K562 (cell line): ENCODE measurements around the gene TRIM24. TPM values are rescaled to one million over a fixed set of nuclear protein-coding genes. Genes with fewer than 3 reads are reported as not detected.

Experiments
- ATAC-seq: fragments of 200-7000 bp; cut with Tn5 transposase; 3 replicates; pipeline ENCODE4 v1.9.1; 2020; ENCODE audit warnings: moderate library complexity
- BruUV-seq: library from RNA; stranded (reverse); fragments of 400-500 nt; replicated peaks from 2 replicates; lab custom pipeline; 2021; lab: Mats Ljungman, UMichigan
- CTCF ChIA-PET: fragments of 300-600 bp; formaldehyde crosslinking; extraction: SDS; loops from one replicate; lab custom pipeline; 2021; ENCODE audit warnings: low intra/inter-chr PET ratio; lab: Yijun Ruan, JAX
- POLR2A ChIA-PET: fragments of 300-600, 350-650 bp; sonication (Branson Sonifier 250); formaldehyde crosslinking; extraction: SDS; loops from one replicate; lab custom pipeline; 2021; ENCODE audit warnings: antibody characterized with exemption, inconsistent platforms; lab: Yijun Ruan, JAX
- DNase-seq, 4 experiments: peaks; one replicate each; pipeline versions ENCODE4 v3.0.0 to v3.0.0-alpha.2; 2011 to 2018; ENCODE audit warnings: low spot score in 3 of 4, mixed read lengths in 3 of 4; ENCODE audit errors: extremely low read depth in 1 of 4
- FAIRE-seq: peaks from 2 replicates; lab custom pipeline; 2011; peaks lifted over from hg19 to GRCh38; lab: Jason Lieb, UNC
- H2AFZ ChIP-seq: 2 replicates; pipeline ENCODE4 v1.6.0; 2011; ENCODE audit warnings: low read depth, low read length, control low read depth, inconsistent platforms
- H3K27ac ChIP-seq: fragments of 200-600 bp; 3 replicates; pipeline ENCODE4 v1.8.0; 2011; ENCODE audit warnings: low read depth, mild to moderate bottlenecking, control low read depth, inconsistent platforms, low read length, moderate library complexity, mixed read lengths; ENCODE audit errors: extremely low read depth
- H3K27me3 ChIP-seq, 2 experiments: fragments of 300-600 bp in 1 of 2; 2 replicates in 1 of 2; 3 replicates in 1 of 2; pipeline versions ENCODE4 v1.6.0 to v1.8.0; 2011; ENCODE audit warnings: inconsistent platforms in 2 of 2, low read length in 2 of 2, mild to moderate bottlenecking in 1 of 2, mixed read lengths in 1 of 2, moderate library complexity in 1 of 2; ENCODE audit not compliant: control insufficient read depth in 2 of 2, insufficient read depth in 2 of 2
- H3K36me3 ChIP-seq: fragments of 300-600 bp; 3 replicates; pipeline ENCODE4 v1.8.0; 2011; ENCODE audit warnings: mild to moderate bottlenecking, low read length, inconsistent platforms; ENCODE audit not compliant: control insufficient read depth, insufficient read depth
- H3K4me1 ChIP-seq, 2 experiments: fragments of 200-600 bp in 1 of 2; replicated peaks in 1 of 2; 2 replicates in 1 of 2; 3 replicates in 1 of 2; pipeline versions ENCODE4 v1.5.1 to v1.8.0; 2011; ENCODE audit warnings: inconsistent platforms in 2 of 2, low read length in 2 of 2, mild to moderate bottlenecking in 1 of 2, mixed read lengths in 1 of 2, moderate library complexity in 1 of 2; ENCODE audit not compliant: control insufficient read depth in 2 of 2, insufficient read depth in 2 of 2
- H3K4me2 ChIP-seq: 2 replicates; pipeline ENCODE4 v1.6.1; 2011; ENCODE audit warnings: low read length, control low read depth, inconsistent platforms, mixed read lengths; ENCODE audit not compliant: insufficient read depth
- H3K4me3 ChIP-seq: fragments of 200-600 bp; sonication (generic), shearing (Covaris generic); 2 replicates; pipeline ENCODE4 v1.5.1; 2016; ENCODE audit warnings: control low read depth, inconsistent platforms
- H3K79me2 ChIP-seq: fragments of 200-600 bp; 3 replicates; pipeline ENCODE4 v1.8.0; 2011; ENCODE audit warnings: low read length, inconsistent platforms; ENCODE audit not compliant: control insufficient read depth, insufficient read depth
- H3K9ac ChIP-seq, 2 experiments: 2 replicates each; pipeline versions ENCODE4 v1.6.0 to v1.6.1; 2011; ENCODE audit warnings: low read depth in 2 of 2, low read length in 2 of 2, control low read depth in 1 of 2, inconsistent platforms in 1 of 2, mild to moderate bottlenecking in 1 of 2, mixed read lengths in 1 of 2; ENCODE audit not compliant: insufficient read depth in 1 of 2
- H3K9me1 ChIP-seq: one replicate; pipeline ENCODE4 v1.6.0; 2011; ENCODE audit warnings: inconsistent platforms, mild to moderate bottlenecking, low read length, moderate library complexity; ENCODE audit not compliant: control insufficient read depth, insufficient read depth
- H3K9me3 ChIP-seq: replicated peaks from 2 replicates; pipeline ENCODE4 v1.5.1; 2011; ENCODE audit warnings: low read depth, low read length, inconsistent platforms; ENCODE audit not compliant: control insufficient read depth, insufficient read depth
- H4K20me1 ChIP-seq: replicated peaks from 2 replicates; pipeline ENCODE4 v1.6.1; 2011; ENCODE audit warnings: low read length, inconsistent platforms, mixed read lengths; ENCODE audit not compliant: control insufficient read depth, insufficient read depth
- ADNP ChIP-seq: fragments of 200-800 bp; sonication (Bioruptor generic); IDR thresholded peaks from 2 replicates; pipeline ENCODE4 v1.6.1; 2016; ENCODE audit warnings: missing genetic modification characterization, missing compliant biosample characterization
- ASH1L ChIP-seq: fragments of 450-650 bp; IDR thresholded peaks from 2 replicates; pipeline ENCODE4 v1.6.1; 2018; ENCODE audit warnings: borderline replicate concordance, mild to moderate bottlenecking, low read depth; ENCODE audit not compliant: partially characterized antibody
- EGR1 ChIP-seq: fragments of 450-650 bp; conservative IDR thresholded peaks from 2 replicates; pipeline ENCODE4 v1.6.1; 2017; ENCODE audit warnings: mild to moderate bottlenecking
- FOXJ3 ChIP-seq: sonication (generic); formaldehyde crosslinking; IDR thresholded peaks from 2 replicates; pipeline ENCODE4 v1.4.0; 2020; ENCODE audit warnings: mild to moderate bottlenecking, missing genetic modification reagents
- FOXK2 ChIP-seq, 2 experiments: fragments of 450-650 bp; IDR thresholded peaks in 1 of 2; conservative IDR thresholded peaks in 1 of 2; 2 replicates each; pipeline ENCODE4 v1.6.1; 2016; ENCODE audit warnings: low read depth in 2 of 2, mild to moderate bottlenecking in 1 of 2
- HNRNPH1 ChIP-seq: fragments of 200-400 bp; formaldehyde crosslinking; optimal IDR thresholded peaks from 2 replicates; pipeline ENCODE3; 2017; ENCODE audit warnings: low read depth, mild to moderate bottlenecking, low read length, moderate library complexity
- HNRNPL ChIP-seq: fragments of 200-400 bp; formaldehyde crosslinking; IDR thresholded peaks from 2 replicates; pipeline ENCODE4 v1.6.1; 2017; ENCODE audit warnings: low read depth, mild to moderate bottlenecking, low read length
- MCM2 ChIP-seq: fragments of 450-650 bp; IDR thresholded peaks from 2 replicates; pipeline ENCODE4 v1.6.1; 2017; ENCODE audit warnings: low read depth, mild to moderate bottlenecking
- PCBP2 ChIP-seq: fragments of 200-400 bp; formaldehyde crosslinking; IDR thresholded peaks from 2 replicates; pipeline ENCODE4 v1.6.1; 2018; ENCODE audit warnings: low read length, low read depth, mild to moderate bottlenecking, moderate library complexity; ENCODE audit not compliant: poor library complexity, severe bottlenecking
- PHF8 ChIP-seq: fragments of 200-600 bp; sonication (generic); IDR thresholded peaks from 2 replicates; pipeline ENCODE4 v1.6.1; 2012; ENCODE audit warnings: mixed run types, mild to moderate bottlenecking, inconsistent platforms, low read length, moderate library complexity, borderline replicate concordance
- POLR2AphosphoS2 ChIP-seq: IDR thresholded peaks from 2 replicates; pipeline ENCODE4 v1.6.1; 2012; ENCODE audit warnings: low read length, improper control_type of control experiment
- YY1 ChIP-seq, 3 experiments: IDR thresholded peaks; 2 replicates each; pipeline ENCODE4 v1.6.1; 2011; ENCODE audit warnings: low read length in 2 of 3, mild to moderate bottlenecking in 2 of 3, moderate library complexity in 2 of 3, borderline replicate concordance in 1 of 3, control low read depth in 1 of 3, low read depth in 1 of 3; ENCODE audit not compliant: insufficient read depth in 3 of 3, insufficient replicate concordance in 2 of 3, control insufficient read depth in 1 of 3, insufficient read length in 1 of 3; ENCODE audit errors: extremely low read depth in 1 of 3
- ZNF224 ChIP-seq: sonication (generic); formaldehyde crosslinking; IDR thresholded peaks from 2 replicates; pipeline ENCODE4 v1.8.0; 2022; ENCODE audit warnings: mild to moderate bottlenecking, missing genetic modification reagents
- ZNF347 ChIP-seq: fragments of 450-650 bp; formaldehyde crosslinking; IDR thresholded peaks from 2 replicates; pipeline ENCODE4 v1.4.0; 2020; ENCODE audit warnings: low read depth, mild to moderate bottlenecking, moderate library complexity
- ZNF655 ChIP-seq: fragments of 250-450 bp; sonication (Bioruptor Pico); IDR thresholded peaks from 2 replicates; pipeline ENCODE4 v1.5.0; 2021
- ZNF699 ChIP-seq: fragments of 250-450 bp; sonication (Bioruptor Pico); IDR thresholded peaks from 2 replicates; pipeline ENCODE4 v1.8.0; 2021; ENCODE audit warnings: mild to moderate bottlenecking, moderate library complexity; ENCODE audit not compliant: insufficient replicate concordance
- ZSCAN29 ChIP-seq: fragments of 450-650 bp; IDR thresholded peaks from 2 replicates; pipeline ENCODE4 v1.6.1; 2017
- in situ Hi-C: fragments of 300-500 bp; cut with MboI; formaldehyde crosslinking; loops from 4 replicates; pipeline ENCODE4 v1.15.0; 2018; ENCODE audit warnings: inconsistent platforms, mixed read lengths
- intact Hi-C: fragments of 100-400 bp; cut with micrococcal nuclease; formaldehyde crosslinking; loops from 2 replicates; pipeline ENCODE4 v1.14.2; 2022
- polyA plus RNA-seq, 8 experiments: library from polyadenylated mRNA; depleted of rRNA in 4 of 8; stranded (reverse) in 5 of 8; unstranded in 3 of 8; fragments of >200 nt; fragmentation: Nextera tagmentation in 2 of 8; fragmentation: Illumina TruSeq in 1 of 8; extraction: Ambion mirVana in 2 of 8; extraction: Trizol in 1 of 8; gene quantifications; 2 replicates each; pipeline versions ENCODE4 v1.2.1 to v1.2.3, GENCODE V29; 2011 to 2014; ENCODE audit warnings: inconsistent platforms in 1 of 8, missing spikeins in 1 of 8
- total RNA-seq, 7 experiments: library from RNA; depleted of rRNA in 6 of 7; stranded (reverse); fragments of >200 nt in 6 of 7; fragmentation: Illumina TruSeq in 2 of 7; extraction: Trizol in 2 of 7; gene quantifications; 2 replicates each; pipeline versions ENCODE4 v1.2.1 to v1.2.3, GENCODE V29; 2011 to 2021; ENCODE audit warnings: low replicate concordance in 1 of 7
- TF ChIP-seq, protein P1 (sequence below): fragments of 450-650 bp; IDR thresholded peaks from 2 replicates; pipeline ENCODE4 v1.6.1; 2017; ENCODE audit warnings: antibody characterized with exemption

Gene TRIM24
- total and polyA plus RNA-seq, 9 of the 15 experiments (the other 6 are each of a cell fraction or from before 2014, with no cell fraction given): 13.4 to 74.0 (median 41.7) TPM

DNA sequence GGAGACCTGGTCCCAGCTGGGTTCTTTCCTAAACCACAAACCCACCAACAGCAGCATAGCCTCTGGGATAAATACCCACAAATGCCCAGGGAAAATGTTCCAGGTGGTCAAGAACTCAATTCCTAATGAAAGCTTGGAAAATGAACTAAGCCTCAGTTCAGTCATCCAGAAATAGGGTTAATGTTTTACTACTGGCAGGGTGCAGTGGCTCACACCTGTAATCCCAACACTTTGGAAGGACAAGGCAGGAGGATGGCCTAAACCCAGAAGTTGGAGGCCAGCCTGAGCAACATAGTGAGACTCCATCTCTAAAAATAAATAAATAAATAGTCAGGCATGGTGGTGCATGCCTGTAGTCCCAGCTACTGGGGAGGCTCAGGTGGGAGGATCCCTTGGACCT lies 158.9 kb downstream of the TRIM24 start:
- Histone ChIP-seq H3K36me3 (no peaks in the 10 kb centered on the region), H3K27me3 (peaks cover 2 to 16% of the 10 kb centered on the region in 2 experiments; a peak in 3 of 5 replicates), H4K20me1 (no peaks in the 10 kb centered on the region), H3K9me1 (no peaks in the 10 kb centered on the region), H3K4me2 (no peak overlapping the region), H3K9me3 (no peaks in the 10 kb centered on the region), H3K4me1 (no peaks in the 10 kb centered on the region; a peak in 1 of 5 replicates), H3K27ac (no peak overlapping the region), H2AFZ (no peak overlapping the region), H3K4me3 (no peak overlapping the region), H3K9ac (no peak overlapping the region), H3K79me2 (no peaks in the 10 kb centered on the region)
- POLR2A ChIA-PET: interaction anchor here (1.2 to 1.5 kb wide), 2 partner anchors 8 to 91 kb away, joined by 3 to 4 read pairs; no protein-coding TSS in a partner anchor
- BruUV-seq: no TSS peak
- FAIRE-seq: no peak
- TF ChIP-seq HNRNPL: no peak
- no peak for TF ChIP-seq MCM2
- TF ChIP-seq ZNF347 (CRISPR knock-in tag): no peak
- TF ChIP-seq FOXJ3: no peak
- no peak for TF ChIP-seq ADNP
- no peak for TF ChIP-seq EGR1
- TF ChIP-seq PHF8: no peak
- TF ChIP-seq, protein P1, sequence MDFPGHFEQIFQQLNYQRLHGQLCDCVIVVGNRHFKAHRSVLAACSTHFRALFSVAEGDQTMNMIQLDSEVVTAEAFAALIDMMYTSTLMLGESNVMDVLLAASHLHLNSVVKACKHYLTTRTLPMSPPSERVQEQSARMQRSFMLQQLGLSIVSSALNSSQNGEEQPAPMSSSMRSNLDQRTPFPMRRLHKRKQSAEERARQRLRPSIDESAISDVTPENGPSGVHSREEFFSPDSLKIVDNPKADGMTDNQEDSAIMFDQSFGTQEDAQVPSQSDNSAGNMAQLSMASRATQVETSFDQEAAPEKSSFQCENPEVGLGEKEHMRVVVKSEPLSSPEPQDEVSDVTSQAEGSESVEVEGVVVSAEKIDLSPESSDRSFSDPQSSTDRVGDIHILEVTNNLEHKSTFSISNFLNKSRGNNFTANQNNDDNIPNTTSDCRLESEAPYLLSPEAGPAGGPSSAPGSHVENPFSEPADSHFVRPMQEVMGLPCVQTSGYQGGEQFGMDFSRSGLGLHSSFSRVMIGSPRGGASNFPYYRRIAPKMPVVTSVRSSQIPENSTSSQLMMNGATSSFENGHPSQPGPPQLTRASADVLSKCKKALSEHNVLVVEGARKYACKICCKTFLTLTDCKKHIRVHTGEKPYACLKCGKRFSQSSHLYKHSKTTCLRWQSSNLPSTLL: no peak
- no peak for TF ChIP-seq ZSCAN29
- TF ChIP-seq PCBP2: no peak
- no peak for TF ChIP-seq FOXK2 (conservative IDR thresholded peaks at IDR 0.05 in 1 of 2, IDR thresholded peaks at IDR 0.05 in 1 of 2; ENCODE audit: low read depth in 2 of 2)
- no peak for TF ChIP-seq ZNF655 (CRISPR knock-in tag)
- no peak for TF ChIP-seq ZNF699
- TF ChIP-seq ZNF224 (CRISPR knock-in tag): no peak
- TF ChIP-seq ASH1L: no peak
- TF ChIP-seq POLR2AphosphoS2: no peak
- no peak for TF ChIP-seq HNRNPH1
- no peak for TF ChIP-seq YY1 (IDR thresholded peaks at IDR 0.05; ENCODE audit: borderline replicate concordance in 1 of 3, control insufficient read depth in 1 of 3, extremely low read depth in 1 of 3, insufficient read depth in 3 of 3, insufficient read length in 1 of 3, insufficient replicate concordance in 2 of 3, low read depth in 1 of 3, low read length in 2 of 3)
- in situ Hi-C loops: no loop called here
- no peak for DNase-seq
- no peak for ATAC-seq
- CTCF ChIA-PET: no interaction called here
- intact Hi-C loops: no loop called here
